Lower leg skin (tissue), 4 donors: Measurements from ENCODE around the gene EFEMP1. TPM values are rescaled to one million over a fixed set of nuclear protein-coding genes. Genes with fewer than 3 reads are reported as not detected.

Experiments used
- DNase-seq, 2 donors: peaks; one replicate each; pipeline ENCODE4 v3.0.0-alpha.2; 2019; ENCODE audit warnings: low spot score in 2 of 2
- H3K4me3 ChIP-seq: fragments of 200-600 bp; sonication (generic); 2 replicates; pipeline ENCODE4 v1.5.1; 2017; ENCODE audit warnings: mild to moderate bottlenecking, low read depth; ENCODE audit not compliant: poor library complexity, severe bottlenecking
- POLR2A ChIP-seq, 2 donors: fragments of 450-650 bp; IDR thresholded peaks; one replicate each; pipeline ENCODE4 v1.6.1; 2016 to 2017; ENCODE audit warnings: antibody characterized with exemption in 2 of 2, mild to moderate bottlenecking in 1 of 2, moderate library complexity in 1 of 2
- WGBS, 2 donors: methylation state at CpG; one replicate each; pipeline ENCODE4 v1.1.5; 2018; 5-methylcytosine and 5-hydroxymethylcytosine counted together
- intact Hi-C: fragments of 100-400 bp; cut with DNase I; formaldehyde crosslinking; loops from one replicate; pipeline ENCODE4 v1.15.0; 2023; ENCODE audit warnings: low total_unique reads
- total RNA-seq, 4 donors: library from RNA; depleted of rRNA; stranded (reverse); fragments of >200 nt; gene quantifications; one replicate each; pipeline ENCODE4 v1.1.0, GENCODE V29; 2016
- TF ChIP-seq, protein P1 (sequence below), 3 donors: fragments of 450-650 bp; IDR thresholded peaks; one replicate each; pipeline ENCODE4 v1.5.1; 2016; ENCODE audit warnings: antibody characterized with exemption in 3 of 3, mild to moderate bottlenecking in 3 of 3, moderate library complexity in 2 of 3

EFEMP1 gene
- total RNA-seq, 4 donors from 2014 or later = 86.2 to 113 (median 98.9) TPM

DNA sequence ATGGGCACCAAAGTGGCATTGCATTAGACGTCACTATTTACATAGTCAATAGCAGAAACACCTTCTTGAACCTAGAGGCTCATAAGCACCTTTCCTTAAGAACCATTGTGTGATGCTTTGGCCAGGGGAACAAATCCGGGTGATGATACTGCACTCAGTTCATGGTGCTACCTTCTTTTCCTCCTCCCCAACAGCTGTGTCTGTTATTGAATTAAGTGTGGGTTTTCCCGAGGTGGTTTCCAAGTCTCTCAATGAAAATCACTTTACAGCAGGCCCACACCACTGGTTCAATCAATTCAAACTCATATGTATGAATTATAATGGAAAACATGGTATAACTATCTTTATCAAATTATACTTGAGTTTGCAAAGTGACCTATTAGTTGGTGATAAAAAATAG, 9.3 kb upstream of the EFEMP1 start:
- no peak for DNase-seq
- 76 to 85% methylated on average over 3 of the region's 3 CpGs for WGBS, 2 donors
- no peak overlapping the region for H3K4me3 ChIP-seq
- TF ChIP-seq, protein P1, sequence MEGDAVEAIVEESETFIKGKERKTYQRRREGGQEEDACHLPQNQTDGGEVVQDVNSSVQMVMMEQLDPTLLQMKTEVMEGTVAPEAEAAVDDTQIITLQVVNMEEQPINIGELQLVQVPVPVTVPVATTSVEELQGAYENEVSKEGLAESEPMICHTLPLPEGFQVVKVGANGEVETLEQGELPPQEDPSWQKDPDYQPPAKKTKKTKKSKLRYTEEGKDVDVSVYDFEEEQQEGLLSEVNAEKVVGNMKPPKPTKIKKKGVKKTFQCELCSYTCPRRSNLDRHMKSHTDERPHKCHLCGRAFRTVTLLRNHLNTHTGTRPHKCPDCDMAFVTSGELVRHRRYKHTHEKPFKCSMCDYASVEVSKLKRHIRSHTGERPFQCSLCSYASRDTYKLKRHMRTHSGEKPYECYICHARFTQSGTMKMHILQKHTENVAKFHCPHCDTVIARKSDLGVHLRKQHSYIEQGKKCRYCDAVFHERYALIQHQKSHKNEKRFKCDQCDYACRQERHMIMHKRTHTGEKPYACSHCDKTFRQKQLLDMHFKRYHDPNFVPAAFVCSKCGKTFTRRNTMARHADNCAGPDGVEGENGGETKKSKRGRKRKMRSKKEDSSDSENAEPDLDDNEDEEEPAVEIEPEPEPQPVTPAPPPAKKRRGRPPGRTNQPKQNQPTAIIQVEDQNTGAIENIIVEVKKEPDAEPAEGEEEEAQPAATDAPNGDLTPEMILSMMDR (IDR thresholded peaks at IDR 0.05) = no peak
- no peak for TF ChIP-seq POLR2A (IDR thresholded peaks at IDR 0.05)
- intact Hi-C loops = no loop called here

DNA sequence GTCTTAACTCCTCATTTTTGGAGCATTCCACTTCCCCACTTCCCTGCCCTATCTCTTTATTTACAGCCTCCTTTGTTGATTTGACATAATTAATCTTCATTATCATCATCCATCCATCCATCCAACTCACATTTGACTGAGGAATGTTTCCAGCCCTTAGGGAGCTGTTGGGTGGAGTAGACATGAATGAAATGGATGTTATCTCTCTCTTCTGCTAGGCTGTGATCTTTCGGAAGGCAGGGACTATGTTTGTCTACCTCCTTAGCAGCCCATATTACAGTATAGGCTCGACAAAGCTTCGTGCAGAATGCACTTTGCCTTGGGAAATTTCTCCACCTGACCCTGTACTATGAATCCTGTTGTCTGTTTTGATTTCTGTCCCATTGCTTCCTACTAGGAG, 7.7 kb upstream of the EFEMP1 start:
- intact Hi-C loops = no loop called here
- DNase-seq = no peak
- H3K4me3 ChIP-seq = no peak overlapping the region
- no peak for TF ChIP-seq POLR2A (IDR thresholded peaks at IDR 0.05)
- TF ChIP-seq, protein P1 (IDR thresholded peaks at IDR 0.05) = no peak
- 28 to 40% methylated on average over 3 of the region's 3 CpGs for WGBS, 2 donors

GRCh38 chr2:55929476-55929875, 5.9 kb upstream of the EFEMP1 start:
- intact Hi-C loops = no loop called here
- TF ChIP-seq POLR2A (IDR thresholded peaks at IDR 0.05) = no peak
- TF ChIP-seq, protein P1 (IDR thresholded peaks at IDR 0.05) = no peak
- no peak for DNase-seq
- 64 to 71% methylated on average over 3 of the region's 3 CpGs for WGBS, 2 donors
- no peak overlapping the region for H3K4me3 ChIP-seq

- TF ChIP-seq, protein P1 (IDR thresholded peaks at IDR 0.05) = no peak
- no peak for TF ChIP-seq POLR2A (IDR thresholded peaks at IDR 0.05)
- intact Hi-C loops = no loop called here
- no peak for DNase-seq
- WGBS, 2 donors = 80 to 94% methylated on average over 1 of the region's 1 CpG
- H3K4me3 ChIP-seq = no peak overlapping the region
Measured at GRCh38 chr2:55926974-55927373, 3.4 kb upstream of the EFEMP1 start.

GRCh38 chr2:55926246-55926645, 2.7 kb upstream of the EFEMP1 start:
- no peak for DNase-seq
- no peak overlapping the region for H3K4me3 ChIP-seq
- intact Hi-C loops = no loop called here
- no peak for TF ChIP-seq POLR2A (IDR thresholded peaks at IDR 0.05)
- TF ChIP-seq, protein P1 (IDR thresholded peaks at IDR 0.05) = no peak
- WGBS, 2 donors = 57 to 68% methylated on average over 1 of the region's 1 CpG

GRCh38 chr2:55923982-55924321, 370 bp upstream of the EFEMP1 start:
- intact Hi-C loops = no loop called here
- TF ChIP-seq, protein P1 (IDR thresholded peaks at IDR 0.05) = no peak
- TF ChIP-seq POLR2A (IDR thresholded peaks at IDR 0.05) = no peak
- H3K4me3 ChIP-seq = peak overlapping the region; percentile 53
- WGBS, 2 donors = 1 to 3% methylated on average over 8 of the region's 8 CpGs
- no peak for DNase-seq
